ENCODE measurements around the gene TMEM178A.
"Not testable (repeated sequence)": the region's sequence is repeated elsewhere in the genome, so short reads cannot be mapped to it uniquely, and the experiment has no call there.

TMEM178A gene

DNA sequence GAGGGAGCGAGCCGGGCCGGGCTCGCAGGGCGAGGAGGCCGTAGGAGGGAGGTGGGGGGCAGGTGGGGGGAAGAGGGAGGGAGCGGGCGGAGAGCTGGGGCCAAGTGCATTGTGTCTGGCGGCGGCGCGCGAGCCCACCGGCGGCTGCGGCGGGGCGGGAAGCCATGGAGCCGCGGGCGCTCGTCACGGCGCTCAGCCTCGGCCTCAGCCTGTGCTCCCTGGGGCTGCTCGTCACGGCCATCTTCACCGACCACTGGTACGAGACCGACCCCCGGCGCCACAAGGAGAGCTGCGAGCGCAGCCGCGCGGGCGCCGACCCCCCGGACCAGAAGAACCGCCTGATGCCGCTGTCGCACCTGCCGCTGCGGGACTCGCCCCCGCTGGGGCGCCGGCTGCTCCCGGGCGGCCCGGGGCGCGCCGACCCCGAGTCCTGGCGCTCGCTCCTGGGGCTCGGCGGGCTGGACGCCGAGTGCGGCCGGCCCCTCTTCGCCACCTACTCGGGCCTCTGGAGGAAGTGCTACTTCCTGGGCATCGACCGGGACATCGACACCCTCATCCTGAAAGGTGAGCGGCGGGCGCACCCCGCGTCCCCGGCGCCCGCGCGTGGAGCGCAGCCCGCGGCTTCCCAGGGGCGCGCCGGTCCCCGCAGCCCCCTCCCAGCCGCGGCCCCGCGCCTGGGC is at the start of gene TMEM178A:
Gene TMEM178A, plus strand, starts transcription at position 107 of the 680 bp plus-strand sequence. Its CDS starts 58 bp downstream, at position 165.
- no peak for DNase-seq

DNA sequence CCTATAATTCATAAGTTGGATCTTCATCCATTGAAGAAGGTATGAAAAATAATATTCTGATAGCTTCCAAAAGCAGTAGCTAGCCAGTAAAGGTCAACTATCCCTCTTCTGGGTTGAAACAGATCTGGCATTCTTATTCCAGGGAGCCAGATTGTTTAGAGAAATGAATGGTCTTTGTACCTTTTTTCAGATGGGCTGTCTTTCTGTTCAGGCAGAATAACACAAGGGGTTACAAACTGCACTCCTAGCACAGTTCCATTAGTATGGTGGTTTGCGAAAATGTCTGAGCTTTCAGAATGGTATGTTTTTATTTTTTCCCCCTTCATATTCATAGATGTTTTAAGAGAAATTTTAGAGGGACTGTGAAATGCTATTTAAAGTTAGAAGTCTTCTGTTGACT is 47.5 kb upstream of the TMEM178A start:
- DNase-seq: no peak

DNA sequence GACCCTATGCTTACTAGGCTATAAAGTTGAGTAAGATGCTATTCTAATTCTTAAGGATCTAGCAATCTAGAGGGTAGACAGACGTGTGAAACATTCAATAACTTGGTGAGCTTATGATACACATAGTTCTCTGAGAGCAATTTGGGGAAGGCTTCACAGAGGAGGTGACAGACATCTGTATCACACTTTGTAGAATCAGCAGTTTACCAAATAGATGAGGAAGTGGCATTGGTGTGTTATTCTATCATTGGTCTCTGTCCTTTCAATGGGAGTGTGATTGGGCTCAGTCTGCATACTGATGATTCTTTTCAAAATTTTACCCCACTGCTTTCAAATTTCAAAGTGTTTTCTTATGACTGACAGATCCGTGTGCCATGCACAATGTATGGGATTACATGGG is 47.0 kb upstream of the TMEM178A start:
- no peak for DNase-seq

DNA sequence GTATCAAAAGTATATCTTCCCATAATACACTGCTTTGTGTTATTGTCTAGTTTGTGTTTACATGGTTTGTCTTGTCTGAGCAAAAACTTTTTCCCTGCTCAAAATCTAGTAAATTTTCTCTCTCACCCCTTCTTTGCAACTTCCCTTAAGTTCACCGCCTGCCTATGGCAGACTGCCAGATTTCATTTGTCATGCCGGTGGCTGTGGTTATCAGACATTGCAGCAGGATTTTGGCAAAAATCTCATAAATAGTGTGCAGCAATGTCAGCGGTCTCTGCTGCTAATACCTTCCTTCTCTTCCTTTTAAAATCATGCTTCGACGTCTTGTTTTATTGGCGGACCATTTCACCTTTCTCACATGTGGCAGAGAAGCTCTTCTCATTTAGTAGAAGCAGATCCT is 45.6 kb upstream of the TMEM178A start:
- DNase-seq: no peak

DNA sequence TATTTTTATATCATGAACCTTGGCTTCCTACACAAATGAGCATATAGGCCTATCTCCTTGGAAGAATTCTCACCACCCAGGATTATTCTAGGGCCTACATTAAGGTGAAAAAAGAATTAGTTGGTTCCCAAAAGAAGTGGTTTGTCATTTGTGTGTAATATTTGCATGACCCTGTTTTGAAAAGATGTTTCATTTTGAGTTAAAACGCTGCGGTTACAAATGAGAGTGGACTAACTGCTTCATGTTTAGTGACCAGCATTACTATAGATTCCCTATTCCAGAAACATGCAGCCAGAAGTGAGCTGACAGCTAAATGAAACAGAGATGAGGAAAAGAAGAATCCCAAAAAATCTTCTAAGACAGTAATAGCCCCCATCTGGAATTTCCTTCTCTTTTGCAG is 44.1 kb upstream of the TMEM178A start:
- no peak for DNase-seq

DNA sequence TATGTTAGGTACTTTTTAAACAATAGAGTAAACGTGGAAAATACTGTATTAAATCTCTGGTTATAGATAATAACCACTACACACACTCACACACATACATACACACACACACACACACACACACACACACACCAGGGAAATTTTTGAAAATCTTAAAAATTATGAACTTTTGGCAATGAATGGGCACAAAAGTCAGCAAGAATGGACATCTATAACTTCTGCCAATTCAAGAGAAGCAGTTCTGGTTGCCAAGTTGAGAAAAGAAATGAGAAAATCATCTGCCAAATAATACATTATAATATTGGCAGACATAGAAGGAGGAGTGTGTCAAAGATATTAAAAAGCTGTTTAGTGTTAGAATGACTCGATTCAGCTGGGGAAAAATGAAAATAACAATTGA is 42.9 kb upstream of the TMEM178A start:
- no peak for DNase-seq

DNA sequence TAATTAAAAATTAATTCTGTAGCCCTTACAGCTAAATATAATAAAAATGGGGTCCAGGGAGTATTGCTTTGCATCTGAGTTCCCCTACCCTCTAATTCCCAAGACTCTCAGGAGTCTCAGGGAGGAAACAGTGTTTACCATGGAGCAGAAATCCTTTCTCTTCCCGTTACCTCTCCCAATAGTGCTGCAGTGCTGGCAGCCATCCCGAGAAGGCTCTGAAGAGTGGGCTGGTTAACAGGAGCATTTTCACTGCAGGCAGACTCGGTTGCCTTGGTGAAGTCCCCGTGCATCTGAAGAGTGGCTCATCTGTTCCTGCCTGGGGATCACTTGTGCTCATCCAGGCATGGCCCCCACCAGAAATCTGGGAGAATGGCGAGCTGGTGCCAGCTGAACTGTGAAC is 41.8 kb upstream of the TMEM178A start:
- no peak for DNase-seq

DNA sequence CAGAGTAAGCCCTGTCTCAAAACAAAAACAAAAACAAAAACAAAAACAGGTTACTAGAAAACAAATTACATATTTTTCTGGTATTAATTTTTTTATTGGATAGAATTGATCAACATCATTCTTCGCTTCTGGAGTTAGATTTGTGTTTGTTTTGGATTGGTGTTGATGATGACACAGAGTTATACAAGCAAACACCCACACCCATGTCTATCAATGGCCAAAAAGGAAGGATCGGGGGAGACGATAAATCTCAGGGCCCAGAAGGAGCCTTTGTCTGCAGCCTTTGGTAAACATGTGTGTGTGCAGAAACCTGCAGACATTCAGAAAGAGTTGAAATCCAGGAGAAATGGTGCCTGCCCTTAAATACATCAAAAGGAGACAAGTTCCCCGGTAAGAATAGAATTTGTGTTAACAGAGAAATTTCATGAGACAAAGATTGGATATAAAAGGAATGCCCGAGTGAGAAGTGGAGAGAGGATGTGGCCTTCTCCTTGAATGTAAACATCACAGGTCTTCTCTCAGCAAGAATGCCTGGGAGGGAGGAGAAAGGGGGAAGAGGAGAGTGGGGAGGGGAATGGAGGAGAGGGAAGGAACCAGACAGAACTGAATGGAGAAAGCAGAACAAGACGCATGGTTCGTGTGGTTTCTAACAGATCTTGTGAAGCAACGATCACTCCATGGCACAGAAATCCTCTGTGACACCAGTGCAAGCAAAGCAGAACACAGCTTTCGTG is 40.4 kb upstream of the TMEM178A start:
- no peak for DNase-seq

DNA sequence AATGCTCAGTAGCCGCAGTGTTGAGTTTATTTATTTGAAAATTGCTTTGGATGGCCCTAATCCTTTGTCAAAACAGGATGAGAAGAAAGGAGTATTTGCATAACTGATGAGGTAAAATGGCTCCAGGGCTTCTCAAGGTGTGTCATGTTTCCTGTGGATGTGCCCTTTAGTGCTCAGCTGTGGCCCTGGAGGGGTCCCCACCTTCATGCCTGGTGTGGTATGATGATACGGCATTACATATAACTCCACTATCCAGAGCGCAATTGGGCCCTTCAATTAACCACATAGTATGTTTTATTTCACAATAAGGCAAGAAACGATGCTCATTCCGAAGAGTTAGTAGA is 39.8 kb upstream of the TMEM178A start:
- no peak for DNase-seq

DNA sequence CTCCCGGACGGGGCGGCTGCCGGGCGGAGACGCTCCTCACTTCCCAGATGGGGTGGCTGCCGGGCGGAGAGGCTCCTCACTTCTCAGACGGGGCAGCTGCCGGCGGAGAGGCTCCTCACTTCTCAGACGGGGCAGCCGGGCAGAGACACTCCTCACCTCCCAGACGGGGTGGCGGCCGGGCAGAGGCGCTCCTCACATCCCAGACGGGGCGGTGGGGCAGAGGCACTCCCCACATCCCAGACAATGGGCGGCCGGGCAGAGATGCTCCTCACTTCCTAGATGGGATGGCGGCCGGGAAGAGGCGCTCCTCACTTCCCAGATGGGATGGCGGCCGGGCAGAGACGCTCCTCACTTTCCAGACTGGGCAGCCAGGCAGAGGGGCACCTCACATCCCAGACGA is 37.4 kb upstream of the TMEM178A start:
- not testable (repeated sequence) for DNase-seq

DNA sequence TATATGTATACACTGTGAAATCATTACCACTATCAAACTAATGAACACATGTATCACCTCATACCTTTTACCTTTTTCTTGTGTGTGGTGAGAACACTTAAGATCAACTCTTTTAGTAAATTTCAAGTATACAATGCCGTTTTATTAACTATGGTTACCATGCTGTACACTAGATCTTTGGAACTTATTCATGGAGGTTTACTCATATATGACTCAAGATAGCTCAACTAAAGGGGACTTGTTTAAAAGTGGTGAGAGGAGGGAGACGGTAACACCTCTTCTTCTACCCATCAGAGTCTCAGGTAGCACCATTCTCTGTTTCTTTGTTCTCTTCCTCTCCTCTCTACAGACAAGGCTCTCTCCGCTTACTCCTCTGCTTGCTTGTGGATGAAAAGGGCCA is 36.1 kb upstream of the TMEM178A start:
- DNase-seq: no peak

DNA sequence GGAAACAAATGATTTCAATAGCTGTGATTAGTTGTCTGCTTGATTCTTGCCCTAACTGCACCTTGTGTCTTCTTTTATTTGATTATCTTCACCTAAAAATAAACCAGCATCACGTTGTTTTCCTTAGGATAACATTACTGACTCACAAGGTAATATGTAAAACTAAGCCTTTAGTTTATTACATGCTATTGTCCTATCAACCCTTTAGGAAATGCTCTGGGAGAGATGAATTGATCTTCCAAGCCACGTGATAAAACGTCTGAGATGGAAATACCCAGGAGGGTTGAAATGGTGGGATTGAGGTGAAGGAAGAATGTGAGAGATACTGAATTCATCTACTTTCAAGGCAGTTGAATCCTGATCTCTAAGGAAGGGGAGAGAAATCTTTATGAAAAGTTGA is 34.5 kb upstream of the TMEM178A start:
- no peak for DNase-seq

DNA sequence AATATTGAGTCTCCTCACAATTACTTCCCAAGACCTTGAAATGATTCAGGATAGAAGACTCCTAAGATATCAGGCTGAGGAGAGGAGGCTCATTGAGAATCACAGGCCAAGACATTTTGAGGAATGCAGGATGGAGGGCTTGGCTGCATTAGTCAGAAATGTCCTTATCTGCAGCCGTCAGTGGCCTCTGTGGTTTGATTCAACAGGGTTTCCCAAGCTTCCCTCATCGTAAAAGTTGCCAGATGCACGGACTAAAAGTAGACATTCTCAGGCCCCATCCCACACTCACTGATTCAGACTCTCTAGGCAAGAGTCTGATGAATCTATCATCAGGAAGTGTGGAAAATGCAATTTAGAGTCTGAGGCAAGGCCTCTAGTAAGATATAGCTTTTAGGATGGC is 34.0 kb upstream of the TMEM178A start:
- DNase-seq: no peak

DNA sequence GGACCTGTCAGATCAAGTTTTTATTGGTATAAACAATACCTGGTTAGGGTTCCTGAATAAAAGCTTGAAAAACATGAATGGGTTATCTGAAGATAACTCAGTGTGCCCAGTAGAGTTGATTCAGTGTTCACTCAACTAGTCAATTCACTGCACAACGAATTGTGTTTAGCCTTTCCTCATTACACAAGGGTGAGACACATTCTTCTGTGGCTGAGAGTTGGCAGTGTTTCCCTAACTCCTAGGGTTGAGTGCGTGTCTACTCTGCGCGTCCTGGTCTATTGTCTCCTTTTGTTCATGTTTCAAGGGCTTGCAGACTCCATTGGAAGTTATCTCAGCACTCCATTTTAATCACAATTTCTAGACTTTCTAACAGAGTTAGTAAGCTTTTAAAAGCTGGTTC is 32.8 kb upstream of the TMEM178A start:
- DNase-seq: no peak

DNA sequence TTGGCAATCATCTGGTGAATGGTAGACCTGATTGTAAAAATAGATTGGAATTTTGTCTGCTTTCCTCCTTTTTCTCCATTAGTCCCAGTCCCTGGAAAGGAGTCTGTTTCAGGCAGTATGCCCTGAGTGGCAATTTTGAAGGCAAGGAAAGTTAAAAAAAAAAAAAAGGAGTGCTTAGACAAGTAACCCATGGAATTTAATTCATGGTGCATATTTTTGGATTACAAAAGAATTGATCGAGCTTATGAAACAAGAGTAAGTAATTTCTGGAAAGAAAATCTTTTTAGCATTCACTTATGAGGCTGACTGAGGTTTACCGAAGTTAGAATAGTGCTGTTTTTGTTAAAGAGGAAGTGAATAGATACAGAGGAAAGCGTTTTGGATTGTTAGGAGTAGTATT is 29.4 kb upstream of the TMEM178A start:
- DNase-seq: no peak

DNA sequence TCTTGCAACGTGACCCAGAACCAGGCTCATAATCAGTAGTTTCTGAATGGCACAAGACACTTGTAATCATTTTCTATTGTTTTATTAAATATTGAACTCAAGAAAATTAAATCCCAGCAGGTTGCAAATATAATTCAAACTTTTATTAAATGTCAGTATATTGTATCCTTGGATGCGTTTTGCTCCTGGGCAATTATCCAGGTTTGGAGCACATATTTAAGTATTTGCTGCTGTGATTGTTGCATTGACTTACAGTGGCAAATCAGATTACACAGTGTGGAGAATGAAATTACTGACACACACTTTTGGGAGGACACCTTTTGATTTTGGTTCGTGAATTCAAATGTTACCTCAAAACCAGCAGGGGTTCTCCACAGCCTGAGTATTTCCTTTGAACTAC is 27.1 kb upstream of the TMEM178A start:
- DNase-seq: no peak

DNA sequence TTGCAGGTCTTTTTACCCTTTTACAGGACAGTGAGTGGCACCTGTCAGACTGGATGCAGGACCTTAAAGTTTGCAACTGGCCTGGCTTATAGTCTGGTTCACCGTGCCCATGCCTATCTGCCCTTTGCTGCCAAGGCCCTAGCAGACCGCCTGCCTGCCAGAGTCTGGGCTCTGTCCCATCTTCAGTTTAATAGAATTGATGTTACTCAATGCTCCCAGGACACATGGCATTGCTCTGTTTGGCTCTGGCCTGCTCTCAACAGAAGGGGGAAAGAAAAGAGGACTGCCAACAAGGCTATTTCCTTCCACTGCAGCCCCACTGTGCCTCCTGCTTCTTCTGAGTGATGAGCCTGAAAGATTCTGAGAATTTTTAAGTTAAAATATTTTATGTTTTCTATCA is 25.6 kb upstream of the TMEM178A start:
- DNase-seq: no peak

DNA sequence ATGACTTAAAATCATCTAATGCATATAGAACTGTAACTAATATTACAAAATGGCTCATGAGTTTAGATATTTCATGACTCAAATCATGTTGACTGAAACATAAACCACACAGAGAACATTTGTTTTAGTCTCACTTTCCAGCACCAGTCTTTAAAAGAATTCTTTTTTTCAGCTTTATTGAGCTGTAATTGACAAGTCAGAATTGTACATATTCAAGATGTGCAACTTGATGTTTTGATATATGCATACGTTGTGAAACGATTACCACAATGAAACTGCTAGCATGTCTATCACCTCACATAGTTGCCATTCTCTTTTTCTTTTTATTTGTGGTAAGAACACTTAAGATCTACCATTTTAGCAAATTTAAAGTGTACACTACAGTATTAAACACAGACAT is 25.0 kb upstream of the TMEM178A start:
- DNase-seq: no peak

DNA sequence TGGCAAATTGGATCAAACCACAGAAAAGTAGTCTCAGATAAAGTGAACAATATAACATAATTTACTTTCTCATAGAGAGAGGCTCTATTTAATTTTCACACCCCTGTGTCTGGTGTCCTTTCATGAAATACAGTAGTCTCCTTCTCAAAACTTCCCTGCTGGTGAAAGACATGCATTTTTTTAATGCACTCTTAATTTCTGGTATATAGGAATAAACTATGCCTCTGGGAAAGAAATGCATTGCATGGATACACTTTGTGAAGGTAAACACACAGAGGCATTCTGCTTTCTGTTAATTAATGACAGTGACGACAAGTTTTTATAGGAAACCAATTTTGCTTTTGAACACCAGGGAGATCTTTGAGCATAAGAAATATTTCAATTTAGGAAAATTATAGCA is 24.1 kb upstream of the TMEM178A start:
- no peak for DNase-seq

DNA sequence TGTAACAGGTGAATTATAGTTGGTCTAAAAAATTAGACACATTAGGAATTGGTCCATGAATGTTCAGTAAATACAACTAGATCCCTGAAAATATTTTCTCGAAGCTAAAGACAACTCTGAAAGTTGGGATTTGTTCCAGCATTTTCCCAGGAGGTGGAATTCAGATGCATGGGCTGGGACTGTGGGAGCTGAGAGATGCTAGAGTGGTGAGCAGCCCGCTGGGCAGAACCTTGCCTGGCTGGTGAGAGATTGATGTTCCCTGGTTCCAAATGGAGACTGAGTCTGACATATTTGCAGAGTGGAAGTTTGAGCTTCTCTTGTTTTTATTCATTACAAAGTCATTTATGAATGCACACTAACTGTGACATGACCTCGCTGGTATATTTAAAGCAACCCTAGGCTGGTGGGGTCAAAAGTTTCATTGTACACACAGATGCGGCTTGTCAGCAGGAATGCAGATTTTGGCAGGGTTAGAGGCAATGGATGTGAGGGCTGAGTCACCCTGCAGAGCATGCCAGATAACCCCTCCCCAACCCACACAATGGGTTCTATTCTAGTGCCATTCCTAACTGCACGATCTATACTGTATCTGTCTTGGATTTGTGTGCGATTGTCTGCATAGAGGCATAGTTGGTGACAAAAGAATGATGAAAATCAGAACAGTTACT is 23.5 kb upstream of the TMEM178A start:
- no peak for DNase-seq

DNA sequence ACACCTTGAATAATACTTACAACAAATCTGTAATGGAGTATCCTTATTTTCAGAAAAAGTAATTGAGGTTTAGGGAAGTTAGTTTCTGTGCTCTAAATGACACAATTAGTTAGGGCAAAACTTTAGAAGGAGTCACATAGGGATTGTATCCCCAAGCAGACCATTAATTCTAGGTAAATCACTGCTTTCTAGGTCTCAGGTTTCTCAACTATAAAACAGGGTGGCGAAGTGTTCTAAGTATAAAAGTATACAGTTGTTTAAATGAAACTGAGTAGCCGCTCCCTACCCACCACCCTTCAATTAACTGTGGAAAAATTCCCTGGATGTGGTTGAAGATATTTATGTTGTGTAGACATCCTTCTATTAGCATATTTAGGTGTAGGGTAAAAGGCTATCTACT is 19.9 kb upstream of the TMEM178A start:
- DNase-seq: no peak

DNA sequence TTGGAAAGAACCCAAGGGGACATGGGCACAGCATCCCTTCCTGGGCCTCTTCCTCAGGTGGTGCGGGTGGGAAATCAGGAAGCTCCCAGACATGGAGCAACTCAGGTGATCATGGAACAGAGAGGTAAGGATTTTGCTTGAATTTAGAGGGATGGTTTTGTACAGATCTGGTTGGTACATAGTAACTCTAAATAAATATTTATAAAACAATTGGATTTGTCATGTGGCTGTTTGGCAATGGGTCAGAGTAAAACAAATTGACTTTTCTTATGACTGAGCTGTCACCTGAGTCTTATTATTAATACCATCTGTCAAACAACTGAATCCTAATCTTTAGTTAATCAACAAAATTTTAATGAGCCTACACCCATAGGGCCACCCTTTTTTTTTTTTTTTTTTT is 19.4 kb upstream of the TMEM178A start:
- no peak for DNase-seq

DNA sequence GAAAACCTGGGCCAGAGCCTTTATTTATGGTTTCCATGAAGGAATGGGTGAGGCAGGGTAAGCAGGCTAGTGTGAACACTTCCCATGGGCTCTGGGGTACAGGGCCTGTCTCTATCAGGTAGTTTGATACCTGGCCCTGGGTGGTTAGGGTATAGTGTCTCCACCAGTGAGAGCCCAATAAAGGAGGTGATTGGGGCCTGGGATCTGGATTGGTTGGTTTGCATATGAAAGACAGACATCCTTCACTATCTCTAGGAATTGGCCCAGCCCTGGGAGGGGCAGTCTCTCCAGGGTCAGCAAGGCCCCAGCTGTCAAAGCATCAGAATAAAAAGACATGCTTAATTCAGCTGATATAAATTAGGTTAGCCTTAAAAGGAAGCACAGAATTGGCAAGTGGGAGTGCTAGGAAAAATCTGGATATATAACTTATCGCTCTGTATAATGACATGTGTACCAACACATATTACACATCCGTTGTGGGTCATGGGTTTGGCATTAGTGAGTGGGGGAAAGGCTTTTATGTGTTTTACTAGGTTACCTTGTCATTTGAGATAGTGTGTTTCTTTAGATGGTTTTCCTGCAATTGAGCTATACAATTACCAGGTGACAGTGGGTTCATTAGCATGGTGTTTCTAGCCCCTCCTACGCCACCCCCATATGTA is 18.5 kb upstream of the TMEM178A start:
- no peak for DNase-seq

DNA sequence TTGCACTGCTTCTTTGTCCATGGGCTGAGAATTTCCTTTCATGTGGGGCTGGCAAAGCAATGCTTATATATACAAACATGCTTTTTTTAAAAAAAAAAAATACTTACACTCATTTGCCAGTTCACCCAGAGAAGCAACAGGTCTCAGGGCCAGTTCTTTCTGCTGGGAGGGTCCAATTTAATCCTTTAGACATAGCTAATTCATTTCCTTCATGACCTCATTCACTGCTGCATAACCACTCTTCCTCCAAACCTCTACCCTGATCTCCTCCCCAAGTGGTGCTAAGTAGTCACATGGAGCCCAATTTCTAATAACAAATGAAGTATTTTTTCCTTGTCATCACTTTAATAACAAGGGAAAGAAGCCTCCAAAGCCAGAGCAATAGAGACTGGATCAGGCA is 17.1 kb upstream of the TMEM178A start:
- DNase-seq: no peak

Measured in activated CD4-positive, CD25-positive, alpha-beta regulatory T cell (primary cell).